ENCODE data around the gene LIN54.

GRCh38 chr4:82892467-82892802 is 118.2 kb downstream of the LIN54 start:
- TF ChIP-seq CTCF (IDR thresholded peaks at IDR 0.05; ENCODE audit: low read length), result no peak
- no peak for TF ChIP-seq EZH2 (optimal IDR thresholded peaks at IDR 0.05; ENCODE audit: low read depth, low read length)
